Smooth muscle cell (in vitro differentiated cells): ENCODE data around the gene DFFB. TPM values are rescaled to one million over a fixed set of nuclear protein-coding genes. Genes with fewer than 3 reads are reported as not detected.

Experiments
- DNase-seq: peaks from one replicate; lab custom pipeline; 2025; ENCODE audit not compliant: unreplicated experiment; lab: John Stamatoyannopoulos, UW
- H2AFZ ChIP-seq: fragments of 200-600 bp; sonication (generic); 2 replicates; pipeline ENCODE4 v1.6.0; 2016; ENCODE audit warnings: antibody characterized with exemption, low read depth, mild to moderate bottlenecking
- H3F3A ChIP-seq: fragments of 200-600 bp; sonication (generic); 2 replicates; pipeline ENCODE4 v1.6.0; 2017; ENCODE audit warnings: antibody characterized with exemption, low read depth
- H3K27ac ChIP-seq: fragments of 200-600 bp; sonication (generic); 2 replicates; pipeline ENCODE4 v1.5.1; 2016; ENCODE audit warnings: low read depth, mild to moderate bottlenecking
- H3K27me3 ChIP-seq: fragments of 200-600 bp; sonication (generic); 2 replicates; pipeline ENCODE4 v1.6.1; 2016; ENCODE audit warnings: low read depth, mild to moderate bottlenecking
- H3K36me3 ChIP-seq: fragments of 200-600 bp; sonication (generic); 2 replicates; pipeline ENCODE4 v1.5.1; 2016; ENCODE audit warnings: low read depth
- H3K4me1 ChIP-seq: fragments of 200-600 bp; sonication (generic); 2 replicates; pipeline ENCODE4 v1.5.1; 2016; ENCODE audit warnings: low read depth
- H3K4me2 ChIP-seq: fragments of 200-600 bp; sonication (generic); 2 replicates; pipeline ENCODE4 v1.6.0; 2016; ENCODE audit warnings: mild to moderate bottlenecking
- H3K4me3 ChIP-seq: fragments of 200-600 bp; sonication (generic); 2 replicates; pipeline ENCODE4 v1.5.1; 2016; ENCODE audit warnings: mild to moderate bottlenecking
- H3K79me2 ChIP-seq: fragments of 200-600 bp; sonication (generic); 2 replicates; pipeline ENCODE4 v1.6.0; 2016; ENCODE audit warnings: low read depth, mild to moderate bottlenecking
- H3K9ac ChIP-seq: fragments of 200-600 bp; sonication (generic); 2 replicates; pipeline ENCODE4 v1.6.0; 2016; ENCODE audit warnings: low read depth
- H3K9me3 ChIP-seq: fragments of 200-600 bp; sonication (generic); replicated peaks from 2 replicates; pipeline ENCODE4 v1.5.1; 2016; ENCODE audit warnings: low read depth
- H4K20me1 ChIP-seq: fragments of 200-600 bp; sonication (generic); 2 replicates; pipeline ENCODE4 v1.6.0; 2016; ENCODE audit warnings: low read depth
- WGBS: methylation state at CpG from one replicate; pipeline ENCODE4 v1.1.7; 2016; ENCODE audit warnings: low lambda C conversion rate; 5-methylcytosine and 5-hydroxymethylcytosine counted together
- polyA plus RNA-seq: library from polyadenylated mRNA; unstranded; fragments of >200 nt; fragmentation: Nextera tagmentation; extraction: Ambion mirVana; gene quantifications from 2 replicates; pipeline ENCODE4 v1.2.1, GENCODE V29; 2016
- total RNA-seq: library from RNA; depleted of rRNA; stranded (reverse); fragments of >200 nt; gene quantifications from 2 replicates; pipeline ENCODE4 v1.2.3, GENCODE V29; 2014
- TF ChIP-seq, protein P1 (sequence below): fragments of 200-600 bp; sonication (generic); IDR thresholded peaks from 2 replicates; pipeline ENCODE4 v1.5.1; 2017; ENCODE audit warnings: borderline replicate concordance, mild to moderate bottlenecking, antibody characterized with exemption; ENCODE audit not compliant: insufficient read depth, poor library complexity, severe bottlenecking

DFFB gene
- total and polyA plus RNA-seq, 2 experiments from 2014 or later: 3.3 to 4.5 TPM

DNA sequence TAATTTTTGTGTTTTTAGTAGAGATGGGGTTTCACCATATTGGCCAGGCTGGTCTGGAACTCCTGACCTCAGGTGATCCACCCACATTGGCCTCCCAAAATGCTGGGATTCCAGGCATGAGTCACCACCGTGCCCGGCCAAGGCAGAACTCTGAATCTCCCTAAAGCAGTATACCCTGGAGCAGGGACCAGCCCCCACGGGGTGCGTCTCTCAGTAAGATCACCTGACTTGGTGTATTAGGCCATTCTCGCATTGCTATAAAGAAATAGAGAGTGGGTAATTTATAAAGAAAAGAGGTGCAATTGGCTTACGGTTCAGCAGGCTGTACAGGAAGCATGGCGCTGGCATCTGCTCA lies 14.2 kb downstream of the DFFB start:
- no peaks in the 10 kb centered on the region for H3K79me2 ChIP-seq
- H3K9me3 ChIP-seq: no peaks in the 10 kb centered on the region
- TF ChIP-seq, protein P1, sequence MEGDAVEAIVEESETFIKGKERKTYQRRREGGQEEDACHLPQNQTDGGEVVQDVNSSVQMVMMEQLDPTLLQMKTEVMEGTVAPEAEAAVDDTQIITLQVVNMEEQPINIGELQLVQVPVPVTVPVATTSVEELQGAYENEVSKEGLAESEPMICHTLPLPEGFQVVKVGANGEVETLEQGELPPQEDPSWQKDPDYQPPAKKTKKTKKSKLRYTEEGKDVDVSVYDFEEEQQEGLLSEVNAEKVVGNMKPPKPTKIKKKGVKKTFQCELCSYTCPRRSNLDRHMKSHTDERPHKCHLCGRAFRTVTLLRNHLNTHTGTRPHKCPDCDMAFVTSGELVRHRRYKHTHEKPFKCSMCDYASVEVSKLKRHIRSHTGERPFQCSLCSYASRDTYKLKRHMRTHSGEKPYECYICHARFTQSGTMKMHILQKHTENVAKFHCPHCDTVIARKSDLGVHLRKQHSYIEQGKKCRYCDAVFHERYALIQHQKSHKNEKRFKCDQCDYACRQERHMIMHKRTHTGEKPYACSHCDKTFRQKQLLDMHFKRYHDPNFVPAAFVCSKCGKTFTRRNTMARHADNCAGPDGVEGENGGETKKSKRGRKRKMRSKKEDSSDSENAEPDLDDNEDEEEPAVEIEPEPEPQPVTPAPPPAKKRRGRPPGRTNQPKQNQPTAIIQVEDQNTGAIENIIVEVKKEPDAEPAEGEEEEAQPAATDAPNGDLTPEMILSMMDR: no peak
- H3F3A ChIP-seq: no peaks in the 10 kb centered on the region
- H3K27me3 ChIP-seq: no peaks in the 10 kb centered on the region
- no peak overlapping the region for H3K9ac ChIP-seq
- WGBS: 94% methylated on average over 7 of the region's 7 CpGs
- no peak for DNase-seq
- H4K20me1 ChIP-seq: no peaks in the 10 kb centered on the region
- H3K36me3 ChIP-seq: no peaks in the 10 kb centered on the region
- H2AFZ ChIP-seq: no peak overlapping the region
- no peak overlapping the region for H3K4me2 ChIP-seq
- no peak overlapping the region for H3K4me3 ChIP-seq
- no peaks in the 10 kb centered on the region for H3K4me1 ChIP-seq
- H3K27ac ChIP-seq: no peak overlapping the region

DNA sequence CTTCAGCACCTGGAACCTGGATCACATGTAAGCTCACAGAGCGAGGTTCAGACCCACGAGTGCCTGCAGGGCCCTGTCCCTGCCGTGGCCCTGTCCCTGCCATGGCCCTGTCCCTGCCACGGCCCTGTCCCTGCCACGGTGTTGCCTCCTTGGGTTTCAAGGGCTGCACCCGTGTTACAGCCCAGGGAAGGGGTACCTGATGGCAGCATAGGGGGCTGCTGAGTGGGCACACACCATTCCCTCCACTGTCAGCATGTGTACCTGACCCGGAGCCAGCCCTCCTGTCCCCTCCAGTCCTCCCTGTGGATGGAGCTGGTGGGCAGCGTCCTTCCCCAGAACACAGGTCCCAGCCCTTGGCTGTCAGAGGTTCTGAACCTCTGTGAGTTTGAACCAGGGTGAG lies 15.3 kb downstream of the DFFB start:
- Histone ChIP-seq H4K20me1 (no peaks in the 10 kb centered on the region), H3F3A (no peaks in the 10 kb centered on the region), H3K79me2 (no peaks in the 10 kb centered on the region), H3K36me3 (no peaks in the 10 kb centered on the region), H3K9me3 (no peaks in the 10 kb centered on the region), H3K9ac (no peak overlapping the region), H3K4me3 (no peak overlapping the region), H3K4me1 (no peaks in the 10 kb centered on the region), H3K27ac (no peak overlapping the region), H3K27me3 (no peaks in the 10 kb centered on the region), H2AFZ (no peak overlapping the region), H3K4me2 (no peak overlapping the region)
- DNase-seq: no peak
- WGBS: 92% methylated on average over 8 of the region's 8 CpGs
- TF ChIP-seq, protein P1: no peak

DNA sequence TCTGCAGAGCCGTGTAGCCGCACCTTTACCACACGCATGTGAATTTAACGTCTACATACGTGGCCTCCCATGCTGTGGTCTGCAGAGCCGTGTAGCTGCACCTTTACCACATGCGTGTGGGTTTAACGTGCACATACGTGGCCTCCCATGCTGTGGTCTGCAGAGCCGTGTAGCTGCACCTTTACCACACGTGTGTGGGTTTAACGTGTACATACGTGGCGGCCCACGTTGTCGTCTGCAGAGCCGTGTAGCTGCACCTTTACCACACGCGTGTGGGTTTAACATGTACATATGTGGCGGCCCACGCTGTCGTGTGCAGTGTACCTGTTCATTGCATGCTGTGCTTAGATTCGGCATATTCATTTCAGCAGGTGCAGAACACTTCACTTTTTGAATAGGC lies 17.5 kb downstream of the DFFB start:
- no peak overlapping the region for H3K4me3 ChIP-seq
- H3K27ac ChIP-seq: no peak overlapping the region
- no peaks in the 10 kb centered on the region for H3K4me1 ChIP-seq
- no peaks in the 10 kb centered on the region for H3K79me2 ChIP-seq
- 96% methylated on average over 23 of the region's 23 CpGs for WGBS
- H4K20me1 ChIP-seq: no peaks in the 10 kb centered on the region
- H3K4me2 ChIP-seq: no peak overlapping the region
- TF ChIP-seq, protein P1: no peak
- H2AFZ ChIP-seq: no peak overlapping the region
- no peaks in the 10 kb centered on the region for H3K27me3 ChIP-seq
- no peaks in the 10 kb centered on the region for H3F3A ChIP-seq
- DNase-seq: no peak
- peaks cover 5% of the 10 kb centered on the region for H3K9me3 ChIP-seq
- H3K36me3 ChIP-seq: peaks cover 4% of the 10 kb centered on the region
- no peak overlapping the region for H3K9ac ChIP-seq

DNA sequence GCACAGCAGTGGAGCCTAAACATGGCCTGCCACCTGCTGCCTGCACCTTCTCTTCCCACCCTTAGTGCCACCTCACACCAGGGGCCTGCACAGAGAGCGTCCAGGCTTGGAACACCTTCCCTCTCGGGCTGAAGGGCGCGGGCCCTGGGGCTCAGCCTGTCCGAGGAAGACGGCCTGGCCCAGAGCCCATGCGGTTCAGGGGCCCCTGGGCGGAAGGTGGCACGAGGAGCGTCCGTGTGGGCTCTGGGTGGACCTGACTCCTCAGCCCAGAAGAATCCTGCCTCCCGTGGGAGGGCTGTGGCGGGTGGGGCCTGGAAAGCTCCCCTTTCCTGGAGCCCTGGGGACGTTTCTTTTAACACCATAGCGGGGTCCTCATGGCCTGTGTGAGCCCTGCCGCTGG lies 19.4 kb downstream of the DFFB start:
- TF ChIP-seq, protein P1: no peak
- Histone ChIP-seq H2AFZ (no peak overlapping the region), H3F3A (no peaks in the 10 kb centered on the region), H3K36me3 (peaks cover 5% of the 10 kb centered on the region), H3K27ac (no peak overlapping the region), H3K4me1 (no peaks in the 10 kb centered on the region), H3K4me2 (no peak overlapping the region), H3K4me3 (no peak overlapping the region), H3K79me2 (no peaks in the 10 kb centered on the region), H3K27me3 (no peaks in the 10 kb centered on the region), H4K20me1 (no peaks in the 10 kb centered on the region), H3K9me3 (peaks cover 5% of the 10 kb centered on the region), H3K9ac (no peak overlapping the region)
- WGBS: 96% methylated on average over 16 of the region's 16 CpGs
- no peak for DNase-seq
